K562 (cell line): ENCODE results near the gene WIPF2. TPM values are rescaled to one million over a fixed set of nuclear protein-coding genes. Genes with fewer than 3 reads are reported as not detected.

ENCODE experiments used
- ATAC-seq: fragments of 200-7000 bp; cut with Tn5 transposase; 3 replicates; pipeline ENCODE4 v1.9.1; 2020; ENCODE audit warnings: moderate library complexity
- BruUV-seq: library from RNA; stranded (reverse); fragments of 400-500 nt; replicated peaks from 2 replicates; lab custom pipeline; 2021; lab: Mats Ljungman, UMichigan
- CTCF ChIA-PET: fragments of 300-600 bp; formaldehyde crosslinking; extraction: SDS; loops from one replicate; lab custom pipeline; 2021; ENCODE audit warnings: low intra/inter-chr PET ratio; lab: Yijun Ruan, JAX
- POLR2A ChIA-PET: fragments of 300-600, 350-650 bp; sonication (Branson Sonifier 250); formaldehyde crosslinking; extraction: SDS; loops from one replicate; lab custom pipeline; 2021; ENCODE audit warnings: antibody characterized with exemption, inconsistent platforms; lab: Yijun Ruan, JAX
- DNase-seq, 4 experiments: peaks; one replicate each; pipeline versions ENCODE4 v3.0.0 to v3.0.0-alpha.2; 2011 to 2018; ENCODE audit warnings: low spot score in 3 of 4, mixed read lengths in 3 of 4; ENCODE audit errors: extremely low read depth in 1 of 4
- FAIRE-seq: peaks from 2 replicates; lab custom pipeline; 2011; peaks lifted over from hg19 to GRCh38; lab: Jason Lieb, UNC
- H2AFZ ChIP-seq: 2 replicates; pipeline ENCODE4 v1.6.0; 2011; ENCODE audit warnings: low read depth, low read length, control low read depth, inconsistent platforms
- H3K27ac ChIP-seq: fragments of 200-600 bp; 3 replicates; pipeline ENCODE4 v1.8.0; 2011; ENCODE audit warnings: low read depth, mild to moderate bottlenecking, control low read depth, inconsistent platforms, low read length, moderate library complexity, mixed read lengths; ENCODE audit errors: extremely low read depth
- H3K27me3 ChIP-seq, 2 experiments: fragments of 300-600 bp in 1 of 2; 2 replicates in 1 of 2; 3 replicates in 1 of 2; pipeline versions ENCODE4 v1.6.0 to v1.8.0; 2011; ENCODE audit warnings: inconsistent platforms in 2 of 2, low read length in 2 of 2, mild to moderate bottlenecking in 1 of 2, mixed read lengths in 1 of 2, moderate library complexity in 1 of 2; ENCODE audit not compliant: control insufficient read depth in 2 of 2, insufficient read depth in 2 of 2
- H3K36me3 ChIP-seq: fragments of 300-600 bp; 3 replicates; pipeline ENCODE4 v1.8.0; 2011; ENCODE audit warnings: mild to moderate bottlenecking, low read length, inconsistent platforms; ENCODE audit not compliant: control insufficient read depth, insufficient read depth
- H3K4me1 ChIP-seq, 2 experiments: fragments of 200-600 bp in 1 of 2; replicated peaks in 1 of 2; 2 replicates in 1 of 2; 3 replicates in 1 of 2; pipeline versions ENCODE4 v1.5.1 to v1.8.0; 2011; ENCODE audit warnings: inconsistent platforms in 2 of 2, low read length in 2 of 2, mild to moderate bottlenecking in 1 of 2, mixed read lengths in 1 of 2, moderate library complexity in 1 of 2; ENCODE audit not compliant: control insufficient read depth in 2 of 2, insufficient read depth in 2 of 2
- H3K4me2 ChIP-seq: 2 replicates; pipeline ENCODE4 v1.6.1; 2011; ENCODE audit warnings: low read length, control low read depth, inconsistent platforms, mixed read lengths; ENCODE audit not compliant: insufficient read depth
- H3K4me3 ChIP-seq: fragments of 200-600 bp; sonication (generic), shearing (Covaris generic); 2 replicates; pipeline ENCODE4 v1.5.1; 2016; ENCODE audit warnings: control low read depth, inconsistent platforms
- H3K79me2 ChIP-seq: fragments of 200-600 bp; 3 replicates; pipeline ENCODE4 v1.8.0; 2011; ENCODE audit warnings: low read length, inconsistent platforms; ENCODE audit not compliant: control insufficient read depth, insufficient read depth
- H3K9ac ChIP-seq, 2 experiments: 2 replicates each; pipeline versions ENCODE4 v1.6.0 to v1.6.1; 2011; ENCODE audit warnings: low read depth in 2 of 2, low read length in 2 of 2, control low read depth in 1 of 2, inconsistent platforms in 1 of 2, mild to moderate bottlenecking in 1 of 2, mixed read lengths in 1 of 2; ENCODE audit not compliant: insufficient read depth in 1 of 2
- H3K9me1 ChIP-seq: one replicate; pipeline ENCODE4 v1.6.0; 2011; ENCODE audit warnings: inconsistent platforms, mild to moderate bottlenecking, low read length, moderate library complexity; ENCODE audit not compliant: control insufficient read depth, insufficient read depth
- H3K9me3 ChIP-seq: replicated peaks from 2 replicates; pipeline ENCODE4 v1.5.1; 2011; ENCODE audit warnings: low read depth, low read length, inconsistent platforms; ENCODE audit not compliant: control insufficient read depth, insufficient read depth
- H4K20me1 ChIP-seq: replicated peaks from 2 replicates; pipeline ENCODE4 v1.6.1; 2011; ENCODE audit warnings: low read length, inconsistent platforms, mixed read lengths; ENCODE audit not compliant: control insufficient read depth, insufficient read depth
- BRD9 ChIP-seq: fragments of 450-650 bp; IDR thresholded peaks from 2 replicates; pipeline ENCODE4 v1.6.1; 2018; ENCODE audit warnings: low read depth; ENCODE audit not compliant: partially characterized antibody
- FOXP1 ChIP-seq: sonication (generic); formaldehyde crosslinking; IDR thresholded peaks from 2 replicates; pipeline ENCODE4 v1.8.0; 2022; ENCODE audit warnings: mild to moderate bottlenecking, missing genetic modification reagents
- HEY1 ChIP-seq: fragments of 250-450 bp; sonication (Bioruptor Pico); IDR thresholded peaks from 2 replicates; pipeline ENCODE4 v1.5.0; 2020; ENCODE audit warnings: mild to moderate bottlenecking, moderate library complexity, borderline replicate concordance
- KLF13 ChIP-seq: fragments of 450-650 bp; IDR thresholded peaks from 2 replicates; pipeline ENCODE4 v1.6.1; 2016; ENCODE audit warnings: missing genetic modification characterization, low read depth, mild to moderate bottlenecking, missing compliant biosample characterization, moderate library complexity, borderline replicate concordance
- MAFF ChIP-seq: IDR thresholded peaks from 2 replicates; pipeline ENCODE4 v1.6.1; 2012; ENCODE audit warnings: low read length, improper control_type of control experiment
- RAD21 ChIP-seq, 2 experiments: fragments of 250-450 bp in 1 of 2; fragments of 450-650 bp in 1 of 2; sonication (Bioruptor Pico) in 1 of 2; formaldehyde crosslinking in 1 of 2; IDR thresholded peaks in 1 of 2; conservative IDR thresholded peaks in 1 of 2; 2 replicates each; pipeline versions ENCODE4 v1.4.0 to v1.8.0; 2020 to 2022; ENCODE audit warnings: mild to moderate bottlenecking in 2 of 2, moderate library complexity in 1 of 2
- SETDB1 ChIP-seq: IDR thresholded peaks from one replicate; pipeline ENCODE4 v1.6.1; 2012; ENCODE audit warnings: low read length, control low read depth, inconsistent platforms
- SIX5 ChIP-seq, 2 experiments: IDR thresholded peaks; 2 replicates each; pipeline ENCODE4 v1.6.1; 2011; ENCODE audit warnings: low read length in 2 of 2, borderline replicate concordance in 1 of 2, low read depth in 1 of 2, mild to moderate bottlenecking in 1 of 2, moderate library complexity in 1 of 2; ENCODE audit not compliant: insufficient read depth in 1 of 2
- SMC3 ChIP-seq: conservative IDR thresholded peaks from 2 replicates; pipeline ENCODE4 v1.6.1; 2011; ENCODE audit warnings: low read depth, low read length, improper control_type of control experiment; ENCODE audit not compliant: insufficient read depth
- ZBTB8A ChIP-seq: fragments of 450-650 bp; IDR thresholded peaks from 2 replicates; pipeline ENCODE4 v1.6.1; 2018; ENCODE audit warnings: mild to moderate bottlenecking, moderate library complexity; ENCODE audit not compliant: partially characterized antibody
- ZNF253 ChIP-seq: fragments of 250-450 bp; sonication (Bioruptor Pico); conservative IDR thresholded peaks from 2 replicates; pipeline ENCODE4 v1.6.1; 2021; ENCODE audit warnings: mild to moderate bottlenecking
- WGBS: fragments of 100-300 bp; shearing (Covaris generic); methylation state at CpG from one replicate; pipeline ENCODE4 v1.1.6; 2016; ENCODE audit warnings: low coverage, mixed read lengths; ENCODE audit not compliant: insufficient coverage; ENCODE audit errors: missing lambda C conversion rate; 5-methylcytosine and 5-hydroxymethylcytosine counted together
- in situ Hi-C: fragments of 300-500 bp; cut with MboI; formaldehyde crosslinking; loops from 4 replicates; pipeline ENCODE4 v1.15.0; 2018; ENCODE audit warnings: inconsistent platforms, mixed read lengths
- intact Hi-C: fragments of 100-400 bp; cut with micrococcal nuclease; formaldehyde crosslinking; loops from 2 replicates; pipeline ENCODE4 v1.14.2; 2022
- polyA plus RNA-seq, 8 experiments: library from polyadenylated mRNA; depleted of rRNA in 4 of 8; stranded (reverse) in 5 of 8; unstranded in 3 of 8; fragments of >200 nt; fragmentation: Nextera tagmentation in 2 of 8; fragmentation: Illumina TruSeq in 1 of 8; extraction: Ambion mirVana in 2 of 8; extraction: Trizol in 1 of 8; gene quantifications; 2 replicates each; pipeline versions ENCODE4 v1.2.1 to v1.2.3, GENCODE V29; 2011 to 2014; ENCODE audit warnings: inconsistent platforms in 1 of 8, missing spikeins in 1 of 8
- total RNA-seq, 7 experiments: library from RNA; depleted of rRNA in 6 of 7; stranded (reverse); fragments of >200 nt in 6 of 7; fragmentation: Illumina TruSeq in 2 of 7; extraction: Trizol in 2 of 7; gene quantifications; 2 replicates each; pipeline versions ENCODE4 v1.2.1 to v1.2.3, GENCODE V29; 2011 to 2021; ENCODE audit warnings: low replicate concordance in 1 of 7
- TF ChIP-seq, protein P1 (sequence below): fragments of 450-650 bp; IDR thresholded peaks from 2 replicates; pipeline ENCODE4 v1.6.1; 2016
- TF ChIP-seq, protein P2 (sequence below), 3 experiments: IDR thresholded peaks in 2 of 3; conservative IDR thresholded peaks in 1 of 3; 2 replicates each; pipeline ENCODE4 v1.5.1; 2011 to 2012; ENCODE audit warnings: low read length in 3 of 3, mild to moderate bottlenecking in 3 of 3, control low read depth in 2 of 3, improper control_type of control experiment in 1 of 3, inconsistent platforms in 1 of 3, low read depth in 1 of 3, mixed read lengths in 1 of 3, moderate library complexity in 1 of 3; ENCODE audit not compliant: insufficient read depth in 2 of 3
- TF ChIP-seq, protein P3 (sequence below): sonication (generic); formaldehyde crosslinking; IDR thresholded peaks from 2 replicates; pipeline ENCODE4 v1.8.1; 2023; ENCODE audit warnings: mild to moderate bottlenecking, missing genetic modification reagents
- TF ChIP-seq, protein P4 (sequence below): fragments of 450-650 bp; formaldehyde crosslinking; IDR thresholded peaks from 2 replicates; pipeline ENCODE4 v1.4.0; 2020; ENCODE audit warnings: mild to moderate bottlenecking, moderate library complexity

The WIPF2 gene
- total and polyA plus RNA-seq, 9 of the 15 experiments (the other 6 are each of a cell fraction or from before 2014, with no cell fraction given), result 3.6 to 15.0 (median 5.3) TPM

DNA sequence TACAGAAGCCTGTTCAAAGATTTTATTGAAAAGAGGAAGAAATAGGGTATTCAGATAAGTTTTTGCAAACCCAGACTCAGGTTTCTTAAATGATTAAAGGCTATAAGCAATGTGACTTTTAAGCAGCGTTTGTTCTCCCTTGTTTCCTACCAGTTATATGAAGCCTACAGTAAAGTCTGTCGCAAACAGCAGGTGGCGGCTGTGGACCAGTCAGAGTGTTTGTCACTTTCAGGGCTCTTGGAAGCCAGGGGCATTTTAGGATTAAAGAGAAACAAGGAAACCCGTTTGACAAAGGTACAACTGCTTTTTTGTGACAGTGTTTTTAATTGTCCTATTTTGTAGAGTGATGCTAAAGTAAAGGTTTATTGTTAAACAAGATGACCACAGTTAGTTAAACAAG is 82.2 kb downstream of the WIPF2 start:
- DNase-seq (peak in 1 of 4 experiments; percentile 35), FAIRE-seq (no peak), ATAC-seq (peak; percentile 35; the same call in 1 of the 3 replicates)
- no peaks in the 10 kb centered on the region for H3K27me3 ChIP-seq
- H3K27ac ChIP-seq, result no peak overlapping the region
- POLR2A ChIA-PET, result interaction anchor here (0.7 to 1.2 kb wide), 3 partner anchors 8 to 57 kb away, joined by 3 to 8 read pairs (median 3); no protein-coding TSS in a partner anchor
- WGBS, result 63% methylated on average over 4 of the region's 4 CpGs
- no peak overlapping the region for H3K4me3 ChIP-seq
- in situ Hi-C loops, result loop anchor here (5.0 kb wide), 1 partner anchor 51 kb away; no protein-coding TSS in a partner anchor
- no peak overlapping the region for H3K4me2 ChIP-seq
- CTCF ChIA-PET, result interaction anchor here (0.6 to 3.7 kb wide), 5 partner anchors 49 to 231 kb away, joined by 3 to 90 read pairs (median 3); no protein-coding TSS in a partner anchor
- H3K9me3 ChIP-seq, result no peaks in the 10 kb centered on the region
- no TSS peak for BruUV-seq
- H3K9me1 ChIP-seq, result no peaks in the 10 kb centered on the region
- peaks cover 86% of the 10 kb centered on the region for H3K36me3 ChIP-seq
- H4K20me1 ChIP-seq, result no peaks in the 10 kb centered on the region
- H3K9ac ChIP-seq, result no peak overlapping the region
- 0 out of 3 replicates have a peak, but pooled peaks cover 2% of the 10 kb centered on the region for H3K79me2 ChIP-seq
- H2AFZ ChIP-seq, result no peak overlapping the region
- peaks cover 3 to 7% of the 10 kb centered on the region in 2 experiments; a peak in 4 of 5 replicates for H3K4me1 ChIP-seq
- intact Hi-C loops, result loop anchor here (10.0 kb wide), 1 partner anchor 233 kb away; no protein-coding TSS in a partner anchor
- TF ChIP-seq, protein P1, sequence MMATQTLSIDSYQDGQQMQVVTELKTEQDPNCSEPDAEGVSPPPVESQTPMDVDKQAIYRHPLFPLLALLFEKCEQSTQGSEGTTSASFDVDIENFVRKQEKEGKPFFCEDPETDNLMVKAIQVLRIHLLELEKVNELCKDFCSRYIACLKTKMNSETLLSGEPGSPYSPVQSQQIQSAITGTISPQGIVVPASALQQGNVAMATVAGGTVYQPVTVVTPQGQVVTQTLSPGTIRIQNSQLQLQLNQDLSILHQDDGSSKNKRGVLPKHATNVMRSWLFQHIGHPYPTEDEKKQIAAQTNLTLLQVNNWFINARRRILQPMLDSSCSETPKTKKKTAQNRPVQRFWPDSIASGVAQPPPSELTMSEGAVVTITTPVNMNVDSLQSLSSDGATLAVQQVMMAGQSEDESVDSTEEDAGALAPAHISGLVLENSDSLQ, result no peak
- no peak for TF ChIP-seq ZNF253 (CRISPR knock-in tag)
- TF ChIP-seq FOXP1 (CRISPR knock-in tag), result no peak
- TF ChIP-seq SMC3, result 0 out of 2 replicates have a peak, but pooled peaks have one; percentile 8
- TF ChIP-seq, protein P2, sequence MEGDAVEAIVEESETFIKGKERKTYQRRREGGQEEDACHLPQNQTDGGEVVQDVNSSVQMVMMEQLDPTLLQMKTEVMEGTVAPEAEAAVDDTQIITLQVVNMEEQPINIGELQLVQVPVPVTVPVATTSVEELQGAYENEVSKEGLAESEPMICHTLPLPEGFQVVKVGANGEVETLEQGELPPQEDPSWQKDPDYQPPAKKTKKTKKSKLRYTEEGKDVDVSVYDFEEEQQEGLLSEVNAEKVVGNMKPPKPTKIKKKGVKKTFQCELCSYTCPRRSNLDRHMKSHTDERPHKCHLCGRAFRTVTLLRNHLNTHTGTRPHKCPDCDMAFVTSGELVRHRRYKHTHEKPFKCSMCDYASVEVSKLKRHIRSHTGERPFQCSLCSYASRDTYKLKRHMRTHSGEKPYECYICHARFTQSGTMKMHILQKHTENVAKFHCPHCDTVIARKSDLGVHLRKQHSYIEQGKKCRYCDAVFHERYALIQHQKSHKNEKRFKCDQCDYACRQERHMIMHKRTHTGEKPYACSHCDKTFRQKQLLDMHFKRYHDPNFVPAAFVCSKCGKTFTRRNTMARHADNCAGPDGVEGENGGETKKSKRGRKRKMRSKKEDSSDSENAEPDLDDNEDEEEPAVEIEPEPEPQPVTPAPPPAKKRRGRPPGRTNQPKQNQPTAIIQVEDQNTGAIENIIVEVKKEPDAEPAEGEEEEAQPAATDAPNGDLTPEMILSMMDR (IDR thresholded peaks at IDR 0.05 in 2 of 3, conservative IDR thresholded peaks at IDR 0.05 in 1 of 3; ENCODE audit: insufficient read depth in 2 of 3, low read depth in 1 of 3, low read length in 3 of 3), result peak; percentile 32 to 48 (median 40); a peak in 4 of 6 replicates
- TF ChIP-seq ZBTB8A, result no peak
- TF ChIP-seq SIX5 (IDR thresholded peaks at IDR 0.05; ENCODE audit: borderline replicate concordance in 1 of 2, insufficient read depth in 1 of 2, low read depth in 1 of 2, low read length in 2 of 2), result no peak
- no peak for TF ChIP-seq MAFF
- TF ChIP-seq RAD21 (CRISPR knock-in tag; conservative IDR thresholded peaks at IDR 0.05 in 1 of 2, IDR thresholded peaks at IDR 0.05 in 1 of 2), result peak; percentile 28 to 52
- no peak for TF ChIP-seq SETDB1
- TF ChIP-seq, protein P3, sequence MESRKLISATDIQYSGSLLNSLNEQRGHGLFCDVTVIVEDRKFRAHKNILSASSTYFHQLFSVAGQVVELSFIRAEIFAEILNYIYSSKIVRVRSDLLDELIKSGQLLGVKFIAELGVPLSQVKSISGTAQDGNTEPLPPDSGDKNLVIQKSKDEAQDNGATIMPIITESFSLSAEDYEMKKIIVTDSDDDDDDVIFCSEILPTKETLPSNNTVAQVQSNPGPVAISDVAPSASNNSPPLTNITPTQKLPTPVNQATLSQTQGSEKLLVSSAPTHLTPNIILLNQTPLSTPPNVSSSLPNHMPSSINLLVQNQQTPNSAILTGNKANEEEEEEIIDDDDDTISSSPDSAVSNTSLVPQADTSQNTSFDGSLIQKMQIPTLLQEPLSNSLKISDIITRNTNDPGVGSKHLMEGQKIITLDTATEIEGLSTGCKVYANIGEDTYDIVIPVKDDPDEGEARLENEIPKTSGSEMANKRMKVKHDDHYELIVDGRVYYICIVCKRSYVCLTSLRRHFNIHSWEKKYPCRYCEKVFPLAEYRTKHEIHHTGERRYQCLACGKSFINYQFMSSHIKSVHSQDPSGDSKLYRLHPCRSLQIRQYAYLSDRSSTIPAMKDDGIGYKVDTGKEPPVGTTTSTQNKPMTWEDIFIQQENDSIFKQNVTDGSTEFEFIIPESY (CRISPR knock-in tag), result peak; percentile 71
- no peak for TF ChIP-seq KLF13 (tag)
- TF ChIP-seq, protein P4, sequence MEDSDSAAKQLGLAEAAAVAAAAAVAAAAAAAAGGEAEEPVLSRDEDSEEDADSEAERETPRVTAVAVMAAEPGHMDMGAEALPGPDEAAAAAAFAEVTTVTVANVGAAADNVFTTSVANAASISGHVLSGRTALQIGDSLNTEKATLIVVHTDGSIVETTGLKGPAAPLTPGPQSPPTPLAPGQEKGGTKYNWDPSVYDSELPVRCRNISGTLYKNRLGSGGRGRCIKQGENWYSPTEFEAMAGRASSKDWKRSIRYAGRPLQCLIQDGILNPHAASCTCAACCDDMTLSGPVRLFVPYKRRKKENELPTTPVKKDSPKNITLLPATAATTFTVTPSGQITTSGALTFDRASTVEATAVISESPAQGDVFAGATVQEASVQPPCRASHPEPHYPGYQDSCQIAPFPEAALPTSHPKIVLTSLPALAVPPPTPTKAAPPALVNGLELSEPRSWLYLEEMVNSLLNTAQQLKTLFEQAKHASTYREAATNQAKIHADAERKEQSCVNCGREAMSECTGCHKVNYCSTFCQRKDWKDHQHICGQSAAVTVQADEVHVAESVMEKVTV (CRISPR knock-in tag), result no peak
- TF ChIP-seq BRD9, result no peak
- TF ChIP-seq HEY1 (CRISPR knock-in tag), result no peak
